GM19025 (cell line): Measurements from ENCODE around the gene GLTPD2.

ENCODE experiments used
- ATAC-seq: cut with Tn5 transposase; IDR thresholded peaks from one replicate; pipeline ENCODE4 v1.9.1; 2021; ENCODE audit warnings: mild to moderate bottlenecking, low read depth, moderate library complexity; ENCODE audit not compliant: unreplicated experiment

Gene GLTPD2

GRCh38 chr17:4806777-4807604 is 18.2 kb downstream of the GLTPD2 start, which contains the start of gene PLD2:
Gene PLD2 (plus strand): TSS chr17:4807152. CDS start chr17:4807773, 621 bp downstream.
- ATAC-seq, result peak; percentile 97

GRCh38 chr17:4807605-4808377 is 19.0 kb downstream of the GLTPD2 start:
- no peak for ATAC-seq

GRCh38 chr17:4808378-4808767 is 19.6 kb downstream of the GLTPD2 start:
- ATAC-seq, result no peak

- no peak for ATAC-seq
Measured at GRCh38 chr17:4810696-4811290, 22.0 kb downstream of the GLTPD2 start.

GRCh38 chr17:4811471-4811870 is 22.7 kb downstream of the GLTPD2 start:
- no peak for ATAC-seq

- no peak for ATAC-seq
Measured at GRCh38 chr17:4812690-4813089, 23.9 kb downstream of the GLTPD2 start.

- no peak for ATAC-seq
Measured at GRCh38 chr17:4815043-4815675, 26.4 kb downstream of the GLTPD2 start.

- no peak for ATAC-seq
Measured at GRCh38 chr17:4816826-4817225, 28.1 kb downstream of the GLTPD2 start.

- ATAC-seq, result no peak
Measured at GRCh38 chr17:4818276-4818675, 29.5 kb downstream of the GLTPD2 start.

GRCh38 chr17:4822835-4823234 is 34.1 kb downstream of the GLTPD2 start:
- no peak for ATAC-seq

GRCh38 chr17:4823373-4824089 is 34.8 kb downstream of the GLTPD2 start:
- no peak for ATAC-seq

GRCh38 chr17:4827399-4827798 is 38.6 kb downstream of the GLTPD2 start:
- ATAC-seq, result no peak

- peak; percentile 14 for ATAC-seq
Measured at GRCh38 chr17:4832829-4833177, 44.0 kb downstream of the GLTPD2 start.

GRCh38 chr17:4833178-4833940 is 44.6 kb downstream of the GLTPD2 start, which contains the start of gene MINK1:
Gene MINK1 (plus strand): TSS chr17:4833340. CDS start chr17:4833584, 244 bp downstream.
- peak; percentile 86 for ATAC-seq

- ATAC-seq, result no peak
Measured at GRCh38 chr17:4833941-4834680, 45.3 kb downstream of the GLTPD2 start.

- no peak for ATAC-seq
Measured at GRCh38 chr17:4834681-4835020, 45.9 kb downstream of the GLTPD2 start.

- no peak for ATAC-seq
Measured at GRCh38 chr17:4836221-4836620, 47.5 kb downstream of the GLTPD2 start.

- no peak for ATAC-seq
Measured at GRCh38 chr17:4837471-4838308, 48.9 kb downstream of the GLTPD2 start.
